PC-9 (cell line): Measurements from ENCODE around the gene INPP5J. TPM values are rescaled to one million over a fixed set of nuclear protein-coding genes. Genes with fewer than 3 reads are reported as not detected.

ENCODE experiments used
- BruUV-seq: library from RNA; stranded (reverse); fragments of 400-500 nt; replicated peaks from 2 replicates; lab custom pipeline; 2021; lab: Mats Ljungman, UMichigan
- CTCF ChIA-PET: fragments of 300-600 bp; sonication (Branson Sonifier 250); formaldehyde crosslinking; loops from one replicate; lab custom pipeline; 2022; ENCODE audit warnings: antibody characterized with exemption; lab: Charles Lee
- POLR2A ChIA-PET: fragments of 300-600 bp; sonication (Branson Sonifier 250); formaldehyde crosslinking; loops from one replicate; lab custom pipeline; 2022; ENCODE audit warnings: antibody characterized with exemption; ENCODE audit not compliant: unreplicated experiment; lab: Charles Lee
- DNase-seq, 2 experiments: peaks; one replicate each; pipeline versions ENCODE4 v3.0.0 to v3.0.0-alpha.2; 2015 to 2022; ENCODE audit warnings: mixed read lengths in 1 of 2
- H2AFZ ChIP-seq: fragments of 200-600 bp; sonication (generic); 2 replicates; pipeline ENCODE4 v1.8.1; 2017; ENCODE audit warnings: antibody characterized with exemption
- H3F3A ChIP-seq: fragments of 200-600 bp; sonication (generic); 2 replicates; pipeline ENCODE4 v1.8.1; 2017; ENCODE audit warnings: antibody characterized with exemption, mild to moderate bottlenecking, low read depth; ENCODE audit not compliant: insufficient read depth
- H3K27ac ChIP-seq: fragments of 200-600 bp; sonication (generic); 2 replicates; pipeline ENCODE4 v1.6.1; 2016; ENCODE audit warnings: mixed run types
- H3K27me3 ChIP-seq: fragments of 200-600 bp; sonication (generic); 2 replicates; pipeline ENCODE4 v1.6.1; 2016; ENCODE audit warnings: low read depth, mixed run types; ENCODE audit not compliant: insufficient read depth
- H3K36me3 ChIP-seq: fragments of 200-600 bp; sonication (generic); 2 replicates; pipeline ENCODE4 v1.6.1; 2016; ENCODE audit warnings: low read depth, mixed run types
- H3K4me1 ChIP-seq: fragments of 200-600 bp; sonication (generic); replicated peaks from 2 replicates; pipeline ENCODE4 v1.6.1; 2016; ENCODE audit warnings: mixed run types; ENCODE audit not compliant: insufficient read depth
- H3K4me2 ChIP-seq: fragments of 200-600 bp; sonication (generic); 2 replicates; pipeline ENCODE4 v1.6.1; 2017; ENCODE audit warnings: mixed run types
- H3K4me3 ChIP-seq: fragments of 200-600 bp; sonication (generic); 2 replicates; pipeline ENCODE4 v1.6.1; 2016; ENCODE audit warnings: mixed run types
- H3K79me2 ChIP-seq: fragments of 200-600 bp; sonication (generic); 2 replicates; pipeline ENCODE4 v1.6.1; 2017; ENCODE audit warnings: low read depth, mixed run types
- H3K9me2 ChIP-seq: fragments of 200-600 bp; sonication (generic); 2 replicates; pipeline ENCODE4 v1.8.1; 2017; ENCODE audit warnings: mild to moderate bottlenecking; ENCODE audit not compliant: insufficient read depth
- H3K9me3 ChIP-seq: fragments of 200-600 bp; sonication (generic); 2 replicates; pipeline ENCODE4 v1.8.1; 2016; ENCODE audit warnings: low read depth; ENCODE audit not compliant: insufficient read depth
- H4K20me1 ChIP-seq: fragments of 200-600 bp; sonication (generic); 2 replicates; pipeline ENCODE4 v1.8.1; 2017; ENCODE audit not compliant: insufficient read depth
- CTCF ChIP-seq: fragments of 200-600 bp; sonication (generic); conservative IDR thresholded peaks from 2 replicates; pipeline ENCODE4 v1.6.1; 2017; ENCODE audit warnings: mixed run types, antibody characterized with exemption, mild to moderate bottlenecking, moderate library complexity
- EZH2 ChIP-seq: fragments of 200-600 bp; sonication (generic); IDR thresholded peaks from 2 replicates; pipeline ENCODE4 v1.8.0; 2017; ENCODE audit warnings: antibody characterized with exemption, low read depth
- intact Hi-C: fragments of 100-400 bp; cut with micrococcal nuclease; formaldehyde crosslinking; loops from one replicate; pipeline ENCODE4 v1.10.0; 2022; ENCODE audit not compliant: unreplicated experiment
- total RNA-seq: library from RNA; stranded (reverse); gene quantifications from 2 replicates; pipeline ENCODE4 v1.2.3, GENCODE V29; 2021

INPP5J gene
- total RNA-seq, 1 experiment from 2014 or later: 1.7 TPM

DNA sequence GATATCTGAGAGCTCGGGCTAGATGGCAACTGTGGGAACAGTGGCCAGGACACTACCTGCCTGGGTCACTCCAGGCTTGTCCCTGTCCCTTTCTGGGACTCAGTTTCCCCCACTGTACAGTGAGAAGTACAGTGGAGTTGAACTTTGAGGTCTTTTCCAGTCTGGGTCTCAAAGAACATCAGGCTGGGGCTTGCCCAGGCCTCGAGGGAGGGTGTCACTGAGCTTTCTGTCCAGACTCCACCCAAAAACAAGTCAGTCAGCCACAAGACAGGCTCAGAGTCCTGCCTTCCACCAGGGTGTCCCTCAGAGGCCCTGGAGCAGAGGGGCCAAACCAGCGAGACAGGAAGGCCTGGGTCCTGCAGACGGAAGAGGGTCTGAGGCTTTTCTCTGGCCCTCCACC lies 19.5 kb downstream of the INPP5J start:
- intact Hi-C loops: no loop called here
- no peak overlapping the region for H3K27ac ChIP-seq
- H3K9me3 ChIP-seq: peaks cover 15% of the 10 kb centered on the region
- POLR2A ChIA-PET: no interaction called here
- TF ChIP-seq CTCF (no peak), EZH2 (no peak)
- no peaks in the 10 kb centered on the region for H3K36me3 ChIP-seq
- no TSS peak for BruUV-seq
- no peaks in the 10 kb centered on the region for H3K79me2 ChIP-seq
- no peaks in the 10 kb centered on the region for H3K9me2 ChIP-seq
- peaks cover 6% of the 10 kb centered on the region for H3K27me3 ChIP-seq
- CTCF ChIA-PET: no interaction called here
- DNase-seq: no peak
- no peak overlapping the region for H2AFZ ChIP-seq
- peaks cover 8% of the 10 kb centered on the region; the same call in 1 of the 2 replicates for H3F3A ChIP-seq
- no peak overlapping the region for H3K4me3 ChIP-seq
- H4K20me1 ChIP-seq: no peaks in the 10 kb centered on the region
- no peak overlapping the region for H3K4me2 ChIP-seq
- no peaks in the 10 kb centered on the region for H3K4me1 ChIP-seq

- Histone ChIP-seq H2AFZ (no peak overlapping the region), H3K27me3 (peaks cover 6% of the 10 kb centered on the region; the same call in 1 of the 2 replicates), H3K9me3 (peaks cover 15% of the 10 kb centered on the region), H3K9me2 (no peaks in the 10 kb centered on the region), H3K4me2 (no peak overlapping the region), H3K4me3 (no peak overlapping the region), H3K27ac (no peak overlapping the region), H4K20me1 (no peaks in the 10 kb centered on the region), H3K4me1 (no peaks in the 10 kb centered on the region), H3K79me2 (no peaks in the 10 kb centered on the region), H3F3A (peaks cover 8% of the 10 kb centered on the region; the same call in 1 of the 2 replicates), H3K36me3 (no peaks in the 10 kb centered on the region)
- POLR2A ChIA-PET: no interaction called here
- intact Hi-C loops: no loop called here
- no peak for TF ChIP-seq CTCF
- no peak for TF ChIP-seq EZH2
- CTCF ChIA-PET: no interaction called here
- BruUV-seq: no TSS peak
- DNase-seq: no peak
Measured at GRCh38 chr22:31143038-31143437, 20.3 kb downstream of the INPP5J start.

DNA sequence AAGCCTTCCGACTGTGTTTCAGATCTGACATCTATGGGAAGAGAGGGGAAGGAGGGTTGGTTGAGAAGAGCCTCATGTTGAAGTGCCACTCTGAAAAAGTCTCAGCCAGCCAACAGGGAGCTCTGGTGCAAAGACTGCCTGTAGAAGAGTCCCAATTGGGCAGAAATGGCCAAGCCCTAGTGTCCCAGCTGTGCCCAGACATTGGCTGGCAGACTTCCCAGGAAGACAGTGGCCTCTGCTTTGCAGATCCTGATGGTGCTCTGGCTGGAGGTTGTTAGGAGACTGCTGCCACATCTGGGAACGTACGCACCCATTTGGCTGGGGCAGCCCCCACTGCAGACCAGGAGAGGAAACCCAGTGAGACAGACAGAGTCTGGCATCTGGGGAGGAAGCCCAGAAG lies 20.8 kb downstream of the INPP5J start:
- intact Hi-C loops: no loop called here
- Histone ChIP-seq H4K20me1 (no peaks in the 10 kb centered on the region), H3F3A (peaks cover 8% of the 10 kb centered on the region; the same call in 1 of the 2 replicates), H3K36me3 (no peaks in the 10 kb centered on the region), H3K4me2 (no peak overlapping the region), H3K4me3 (no peak overlapping the region), H3K9me3 (peaks cover 15% of the 10 kb centered on the region), H3K27ac (no peak overlapping the region), H2AFZ (no peak overlapping the region), H3K9me2 (no peaks in the 10 kb centered on the region), H3K27me3 (peaks cover 6% of the 10 kb centered on the region; the same call in 1 of the 2 replicates), H3K79me2 (no peaks in the 10 kb centered on the region), H3K4me1 (0 out of 2 replicates have a peak, but pooled peaks cover 2% of the 10 kb centered on the region)
- DNase-seq: no peak
- CTCF ChIA-PET: no interaction called here
- BruUV-seq: no TSS peak
- TF ChIP-seq CTCF (no peak), EZH2 (no peak)
- POLR2A ChIA-PET: no interaction called here
